HEK293 (cell line): ENCODE data around the gene CTIF.

Source experiments
- CTCF ChIA-PET: fragments of 350-600 bp; formaldehyde crosslinking; extraction: SDS; loops from one replicate; lab custom pipeline; 2021; ENCODE audit warnings: antibody characterized with exemption; lab: Yijun Ruan, JAX
- POLR2A ChIA-PET: fragments of 300-600 bp; formaldehyde crosslinking; extraction: SDS; loops from one replicate; lab custom pipeline; 2020; ENCODE audit warnings: antibody characterized with exemption, inconsistent platforms; lab: Yijun Ruan, JAX
- H3K27ac ChIP-seq: fragments of 200-500 bp; sonication (Bioruptor generic); 2 replicates; pipeline ENCODE4 v1.5.1; 2014; ENCODE audit warnings: low read depth, low read length, control low read depth, inconsistent platforms; ENCODE audit errors: extremely low read depth
- H3K36me3 ChIP-seq, 2 experiments: fragments of 200-500 bp in 1 of 2; sonication (Bioruptor generic) in 1 of 2; 1 replicate in 1 of 2; 2 replicates in 1 of 2; pipeline ENCODE4 v1.5.1; 2014 to 2017; ENCODE audit warnings: inconsistent platforms in 2 of 2, low read length in 2 of 2; ENCODE audit not compliant: control insufficient read depth in 2 of 2, insufficient read depth in 1 of 2
- H3K4me1 ChIP-seq: fragments of 200-500 bp; sonication (Bioruptor generic); 2 replicates; pipeline ENCODE4 v1.5.1; 2014; ENCODE audit warnings: mild to moderate bottlenecking, low read length, inconsistent platforms; ENCODE audit not compliant: control insufficient read depth, insufficient read depth
- H3K4me3 ChIP-seq: 2 replicates; pipeline ENCODE4 v1.5.1; 2011; ENCODE audit warnings: low read depth, mild to moderate bottlenecking, control low read depth, low read length, moderate library complexity
- H3K9me3 ChIP-seq: fragments of 200-500 bp; sonication (Bioruptor generic); 2 replicates; pipeline ENCODE4 v1.5.1; 2014; ENCODE audit warnings: low read depth, low read length, inconsistent platforms; ENCODE audit not compliant: control insufficient read depth, insufficient read depth
- IKZF3 ChIP-seq: fragments of 450-650 bp; IDR thresholded peaks from 2 replicates; pipeline ENCODE4 v1.5.0; 2018; ENCODE audit warnings: missing biosample characterization, mild to moderate bottlenecking, missing genetic modification characterization, moderate library complexity
- SALL2 ChIP-seq: fragments of 450-650 bp; formaldehyde crosslinking; IDR thresholded peaks from 2 replicates; pipeline ENCODE4 v1.5.0; 2017; ENCODE audit warnings: missing biosample characterization, mild to moderate bottlenecking, missing genetic modification characterization, borderline replicate concordance
- SP2 ChIP-seq: fragments of 450-650 bp; formaldehyde crosslinking; IDR thresholded peaks from 2 replicates; pipeline ENCODE4 v1.5.1; 2016; ENCODE audit warnings: missing biosample characterization, missing genetic modification characterization
- WT1 ChIP-seq: fragments of 450-650 bp; formaldehyde crosslinking; IDR thresholded peaks from 2 replicates; pipeline ENCODE4 v1.5.1; 2016; ENCODE audit warnings: missing biosample characterization, missing genetic modification characterization
- ZEB2 ChIP-seq: fragments of 450-650 bp; formaldehyde crosslinking; IDR thresholded peaks from 2 replicates; pipeline ENCODE4 v1.5.1; 2016; ENCODE audit warnings: missing biosample characterization, missing genetic modification characterization
- ZNF155 ChIP-seq: fragments of 450-650 bp; formaldehyde crosslinking; IDR thresholded peaks from 2 replicates; pipeline ENCODE4 v1.5.1; 2016; ENCODE audit warnings: missing biosample characterization, missing genetic modification characterization
- ZNF239 ChIP-seq: fragments of 450-650 bp; formaldehyde crosslinking; IDR thresholded peaks from 2 replicates; pipeline ENCODE4 v1.5.1; 2016; ENCODE audit warnings: missing biosample characterization, missing genetic modification characterization
- ZNF354C ChIP-seq: fragments of 450-650 bp; formaldehyde crosslinking; IDR thresholded peaks from 2 replicates; pipeline ENCODE4 v1.5.1; 2016; ENCODE audit warnings: missing biosample characterization, missing genetic modification characterization, low read depth, borderline replicate concordance
- ZNF37A ChIP-seq: fragments of 450-650 bp; IDR thresholded peaks from 2 replicates; pipeline ENCODE4 v1.5.1; 2018; ENCODE audit warnings: missing biosample characterization, missing genetic modification characterization
- ZNF426 ChIP-seq: fragments of 450-650 bp; formaldehyde crosslinking; IDR thresholded peaks from 2 replicates; pipeline ENCODE4 v1.5.1; 2017; ENCODE audit warnings: missing biosample characterization, missing genetic modification characterization, mild to moderate bottlenecking, inconsistent platforms, moderate library complexity
- ZNF624 ChIP-seq: fragments of 450-650 bp; formaldehyde crosslinking; IDR thresholded peaks from 2 replicates; pipeline ENCODE4 v1.5.1; 2017; ENCODE audit warnings: missing biosample characterization, missing genetic modification characterization
- ZNF843 ChIP-seq: fragments of 450-650 bp; formaldehyde crosslinking; IDR thresholded peaks from 2 replicates; pipeline ENCODE4 v1.5.1; 2016; ENCODE audit warnings: missing biosample characterization, missing genetic modification characterization
- TF ChIP-seq, protein P1 (sequence below): fragments of 450-650 bp; formaldehyde crosslinking; IDR thresholded peaks from 2 replicates; pipeline ENCODE4 v1.5.1; 2016; ENCODE audit warnings: missing biosample characterization, missing genetic modification characterization, low read depth
- TF ChIP-seq, protein P2 (sequence below): fragments of 450-650 bp; formaldehyde crosslinking; optimal IDR thresholded peaks from 2 replicates; pipeline ENCODE3; 2016; ENCODE audit warnings: missing biosample characterization, mild to moderate bottlenecking, missing genetic modification characterization
- TF ChIP-seq, protein P3 (sequence below): fragments of 450-650 bp; formaldehyde crosslinking; IDR thresholded peaks from 2 replicates; pipeline ENCODE4 v1.5.1; 2016; ENCODE audit warnings: missing biosample characterization, missing genetic modification characterization
- TF ChIP-seq, protein P4 (sequence below): fragments of 450-650 bp; formaldehyde crosslinking; IDR thresholded peaks from 2 replicates; pipeline ENCODE4 v1.5.0; 2017; ENCODE audit warnings: missing biosample characterization, missing genetic modification characterization, borderline replicate concordance
- TF ChIP-seq, protein P5 (sequence below): fragments of 450-650 bp; formaldehyde crosslinking; IDR thresholded peaks from 2 replicates; pipeline ENCODE4 v1.5.1; 2016; ENCODE audit warnings: missing biosample characterization, missing genetic modification characterization
- TF ChIP-seq, protein P6 (sequence below): fragments of 450-650 bp; formaldehyde crosslinking; IDR thresholded peaks from 2 replicates; pipeline ENCODE4 v1.5.1; 2016; ENCODE audit warnings: missing biosample characterization, missing genetic modification characterization

The CTIF gene

DNA sequence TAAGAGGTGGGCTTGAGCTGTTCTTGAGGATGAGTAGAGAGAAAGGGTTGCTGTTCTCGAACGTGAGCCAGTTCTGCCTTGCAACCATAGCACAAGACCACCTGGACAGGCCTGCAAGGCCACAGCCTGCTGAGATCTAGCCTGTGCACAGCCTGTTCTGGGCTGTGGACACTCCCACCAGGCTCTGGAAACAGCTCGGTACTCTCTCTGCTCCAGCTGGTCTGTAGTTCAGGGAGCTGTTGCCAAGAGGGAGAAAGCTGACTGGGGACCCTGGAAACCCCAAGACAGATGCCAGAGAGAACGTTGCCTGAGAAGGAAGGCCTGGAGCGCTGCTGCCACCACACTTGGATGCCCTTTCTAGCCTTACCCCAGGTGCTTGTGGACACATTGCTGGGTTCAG, 69.8 kb downstream of the CTIF start:
- no peak for TF ChIP-seq SALL2
- no peak for TF ChIP-seq ZNF624 (tag by site-specific recombination)
- TF ChIP-seq, protein P1, sequence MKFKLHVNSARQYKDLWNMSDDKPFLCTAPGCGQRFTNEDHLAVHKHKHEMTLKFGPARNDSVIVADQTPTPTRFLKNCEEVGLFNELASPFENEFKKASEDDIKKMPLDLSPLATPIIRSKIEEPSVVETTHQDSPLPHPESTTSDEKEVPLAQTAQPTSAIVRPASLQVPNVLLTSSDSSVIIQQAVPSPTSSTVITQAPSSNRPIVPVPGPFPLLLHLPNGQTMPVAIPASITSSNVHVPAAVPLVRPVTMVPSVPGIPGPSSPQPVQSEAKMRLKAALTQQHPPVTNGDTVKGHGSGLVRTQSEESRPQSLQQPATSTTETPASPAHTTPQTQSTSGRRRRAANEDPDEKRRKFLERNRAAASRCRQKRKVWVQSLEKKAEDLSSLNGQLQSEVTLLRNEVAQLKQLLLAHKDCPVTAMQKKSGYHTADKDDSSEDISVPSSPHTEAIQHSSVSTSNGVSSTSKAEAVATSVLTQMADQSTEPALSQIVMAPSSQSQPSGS (tag by site-specific recombination), result no peak
- TF ChIP-seq ZNF843 (tag by site-specific recombination), result no peak
- no peak for TF ChIP-seq SP2 (tag by site-specific recombination)
- TF ChIP-seq WT1 (tag by site-specific recombination), result no peak
- no peak for TF ChIP-seq IKZF3
- no peak for TF ChIP-seq ZNF239
- TF ChIP-seq, protein P2, sequence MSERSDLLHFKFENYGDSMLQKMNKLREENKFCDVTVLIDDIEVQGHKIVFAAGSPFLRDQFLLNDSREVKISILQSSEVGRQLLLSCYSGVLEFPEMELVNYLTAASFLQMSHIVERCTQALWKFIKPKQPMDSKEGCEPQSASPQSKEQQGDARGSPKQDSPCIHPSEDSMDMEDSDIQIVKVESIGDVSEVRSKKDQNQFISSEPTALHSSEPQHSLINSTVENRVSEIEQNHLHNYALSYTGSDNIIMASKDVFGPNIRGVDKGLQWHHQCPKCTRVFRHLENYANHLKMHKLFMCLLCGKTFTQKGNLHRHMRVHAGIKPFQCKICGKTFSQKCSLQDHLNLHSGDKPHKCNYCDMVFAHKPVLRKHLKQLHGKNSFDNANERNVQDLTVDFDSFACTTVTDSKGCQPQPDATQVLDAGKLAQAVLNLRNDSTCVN (tag by site-specific recombination), result no peak
- TF ChIP-seq, protein P3, sequence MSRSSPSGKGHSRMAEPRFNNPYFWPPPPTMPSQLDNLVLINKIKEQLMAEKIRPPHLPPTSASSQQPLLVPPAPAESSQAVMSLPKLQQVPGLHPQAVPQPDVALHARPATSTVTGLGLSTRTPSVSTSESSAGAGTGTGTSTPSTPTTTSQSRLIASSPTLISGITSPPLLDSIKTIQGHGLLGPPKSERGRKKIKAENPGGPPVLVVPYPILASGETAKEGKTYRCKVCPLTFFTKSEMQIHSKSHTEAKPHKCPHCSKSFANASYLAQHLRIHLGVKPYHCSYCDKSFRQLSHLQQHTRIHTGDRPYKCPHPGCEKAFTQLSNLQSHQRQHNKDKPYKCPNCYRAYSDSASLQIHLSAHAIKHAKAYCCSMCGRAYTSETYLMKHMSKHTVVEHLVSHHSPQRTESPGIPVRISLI (tag by site-specific recombination), result no peak
- no peak for TF ChIP-seq ZEB2
- no peak for TF ChIP-seq ZNF37A
- TF ChIP-seq ZNF155, result no peak
- TF ChIP-seq, protein P4, sequence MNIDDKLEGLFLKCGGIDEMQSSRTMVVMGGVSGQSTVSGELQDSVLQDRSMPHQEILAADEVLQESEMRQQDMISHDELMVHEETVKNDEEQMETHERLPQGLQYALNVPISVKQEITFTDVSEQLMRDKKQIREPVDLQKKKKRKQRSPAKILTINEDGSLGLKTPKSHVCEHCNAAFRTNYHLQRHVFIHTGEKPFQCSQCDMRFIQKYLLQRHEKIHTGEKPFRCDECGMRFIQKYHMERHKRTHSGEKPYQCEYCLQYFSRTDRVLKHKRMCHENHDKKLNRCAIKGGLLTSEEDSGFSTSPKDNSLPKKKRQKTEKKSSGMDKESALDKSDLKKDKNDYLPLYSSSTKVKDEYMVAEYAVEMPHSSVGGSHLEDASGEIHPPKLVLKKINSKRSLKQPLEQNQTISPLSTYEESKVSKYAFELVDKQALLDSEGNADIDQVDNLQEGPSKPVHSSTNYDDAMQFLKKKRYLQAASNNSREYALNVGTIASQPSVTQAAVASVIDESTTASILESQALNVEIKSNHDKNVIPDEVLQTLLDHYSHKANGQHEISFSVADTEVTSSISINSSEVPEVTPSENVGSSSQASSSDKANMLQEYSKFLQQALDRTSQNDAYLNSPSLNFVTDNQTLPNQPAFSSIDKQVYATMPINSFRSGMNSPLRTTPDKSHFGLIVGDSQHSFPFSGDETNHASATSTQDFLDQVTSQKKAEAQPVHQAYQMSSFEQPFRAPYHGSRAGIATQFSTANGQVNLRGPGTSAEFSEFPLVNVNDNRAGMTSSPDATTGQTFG (tag by site-specific recombination), result no peak
- TF ChIP-seq, all 188 proteins: peak for 0
- ChIA-PET CTCF (interaction anchor here (0.6 to 1.1 kb wide), 3 partner anchors 23 to 797 kb away, joined by 3 read pairs; no protein-coding TSS in a partner anchor), POLR2A (interaction anchor here (0.6 kb wide), 1 partner anchor 14 kb away, joined by 6 read pairs; no protein-coding TSS in a partner anchor)
- Histone ChIP-seq H3K9me3 (no peaks in the 10 kb centered on the region), H3K27ac (no peak overlapping the region), H3K4me1 (no peaks in the 10 kb centered on the region; the same call in 1 of the 2 replicates), H3K4me3 (no peak overlapping the region), H3K36me3 (no peaks in the 10 kb centered on the region)

DNA sequence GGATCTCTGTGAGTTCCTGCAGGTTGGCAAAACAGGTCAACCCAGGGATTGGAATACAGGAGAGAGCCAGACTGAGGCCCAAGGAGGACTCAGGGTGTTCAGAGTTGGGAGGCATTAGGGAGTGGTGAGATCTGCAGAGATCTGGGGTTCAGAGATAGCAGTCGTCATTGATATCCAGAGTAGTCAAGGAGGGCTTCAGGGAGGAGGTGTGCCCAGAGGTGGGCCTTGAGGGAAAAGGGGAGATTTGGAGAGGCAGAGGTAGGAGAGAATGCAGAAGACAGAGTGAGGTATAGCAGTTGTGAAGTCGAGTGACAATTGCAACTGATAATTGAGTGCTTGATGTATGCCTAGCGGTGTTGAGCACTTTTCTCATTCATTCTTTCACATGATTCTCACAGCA, 70.3 kb downstream of the CTIF start:
- no peak overlapping the region for H3K27ac ChIP-seq
- TF ChIP-seq ZNF354C (tag by site-specific recombination) (no peak), ZNF426 (tag by site-specific recombination) (no peak)
- TF ChIP-seq, protein P5, sequence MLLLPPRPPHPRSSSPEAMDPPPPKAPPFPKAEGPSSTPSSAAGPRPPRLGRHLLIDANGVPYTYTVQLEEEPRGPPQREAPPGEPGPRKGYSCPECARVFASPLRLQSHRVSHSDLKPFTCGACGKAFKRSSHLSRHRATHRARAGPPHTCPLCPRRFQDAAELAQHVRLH (tag by site-specific recombination), result peak; percentile 32; the same call in 1 of the 2 replicates
- TF ChIP-seq, protein P6, sequence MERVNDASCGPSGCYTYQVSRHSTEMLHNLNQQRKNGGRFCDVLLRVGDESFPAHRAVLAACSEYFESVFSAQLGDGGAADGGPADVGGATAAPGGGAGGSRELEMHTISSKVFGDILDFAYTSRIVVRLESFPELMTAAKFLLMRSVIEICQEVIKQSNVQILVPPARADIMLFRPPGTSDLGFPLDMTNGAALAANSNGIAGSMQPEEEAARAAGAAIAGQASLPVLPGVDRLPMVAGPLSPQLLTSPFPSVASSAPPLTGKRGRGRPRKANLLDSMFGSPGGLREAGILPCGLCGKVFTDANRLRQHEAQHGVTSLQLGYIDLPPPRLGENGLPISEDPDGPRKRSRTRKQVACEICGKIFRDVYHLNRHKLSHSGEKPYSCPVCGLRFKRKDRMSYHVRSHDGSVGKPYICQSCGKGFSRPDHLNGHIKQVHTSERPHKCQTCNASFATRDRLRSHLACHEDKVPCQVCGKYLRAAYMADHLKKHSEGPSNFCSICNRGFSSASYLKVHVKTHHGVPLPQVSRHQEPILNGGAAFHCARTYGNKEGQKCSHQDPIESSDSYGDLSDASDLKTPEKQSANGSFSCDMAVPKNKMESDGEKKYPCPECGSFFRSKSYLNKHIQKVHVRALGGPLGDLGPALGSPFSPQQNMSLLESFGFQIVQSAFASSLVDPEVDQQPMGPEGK, result no peak
- no peaks in the 10 kb centered on the region for H3K9me3 ChIP-seq
- POLR2A ChIA-PET, result no interaction called here
- H3K36me3 ChIP-seq, result no peaks in the 10 kb centered on the region
- H3K4me3 ChIP-seq, result no peak overlapping the region
- H3K4me1 ChIP-seq, result no peaks in the 10 kb centered on the region; the same call in 1 of the 2 replicates
- CTCF ChIA-PET, result interaction anchor here (0.6 kb wide), 2 partner anchors 22 to 796 kb away, joined by 3 read pairs; no protein-coding TSS in a partner anchor
